ENCODE data around the gene KCNH6.

GRCh38 chr17:63526861-63527260 lies 3.7 kb downstream of the KCNH6 start:
- TF ChIP-seq EP300 (IDR thresholded peaks at IDR 0.05) (no peak), CTCF (IDR thresholded peaks at IDR 0.05) (no peak)
